GM10266 (cell line): ENCODE measurements around the gene FBRSL1.

Experiments used
- DNase-seq: peaks from one replicate; pipeline ENCODE4 v3.0.0; 2012; ENCODE audit errors: extremely low spot score
- CTCF ChIP-seq: IDR thresholded peaks from 2 replicates; pipeline ENCODE4 v1.5.1; 2012; ENCODE audit warnings: mild to moderate bottlenecking, low read depth; ENCODE audit not compliant: control insufficient read depth, insufficient read depth; ENCODE audit errors: missing control alignments

FBRSL1 gene

GRCh38 chr12:132486576-132486975 is 3.4 kb upstream of the FBRSL1 start:
- no peak for DNase-seq
- TF ChIP-seq CTCF = no peak

GRCh38 chr12:132487311-132487741 is 2.6 kb upstream of the FBRSL1 start:
- DNase-seq = no peak
- TF ChIP-seq CTCF = no peak

- no peak for TF ChIP-seq CTCF
- DNase-seq = no peak
Measured at GRCh38 chr12:132488127-132489077, 1.5 kb upstream of the FBRSL1 start.

GRCh38 chr12:132489078-132489601 is 811 bp upstream of the FBRSL1 start:
- no peak for DNase-seq
- no peak for TF ChIP-seq CTCF

GRCh38 chr12:132490422-132491137 is 629 bp downstream of the FBRSL1 start:
- peak; percentile 63 for DNase-seq
- TF ChIP-seq CTCF = no peak

- no peak for TF ChIP-seq CTCF
- no peak for DNase-seq
Measured at GRCh38 chr12:132491138-132491663, 1.2 kb downstream of the FBRSL1 start.
